Measurements from ENCODE around the gene THOC1.

- no peak for TF ChIP-seq CTCF (IDR thresholded peaks at IDR 0.05 in 8 of 11, conservative IDR thresholded peaks at IDR 0.05 in 3 of 11)
- no peak for TF ChIP-seq POLR2A (IDR thresholded peaks at IDR 0.05)
Measured at GRCh38 chr18:228586-228985, 39.3 kb downstream of the THOC1 start.

Data from spleen (tissue), 7 donors.